ENCODE measurements around the gene ARMH4. TPM values are rescaled to one million over a fixed set of nuclear protein-coding genes. Genes with fewer than 3 reads are reported as not detected.

ARMH4 gene
- 0.91 and 3.0 TPM in 2 replicates for total RNA-seq (2014; rRNA removed; shearing (Covaris generic))

GRCh38 chr14:58152014-58152857 lies at the start of gene ARMH4:
ARMH4 (minus strand) TSS chr14:58152213; CDS start chr14:58139358, 12,855 bp downstream.
- DNase-seq (ENCODE audit: low read depth), result peak; percentile 80

- no peak for DNase-seq (ENCODE audit: low read depth)
Observed at GRCh38 chr14:58200846-58201245, 48.8 kb upstream of the ARMH4 start.

- DNase-seq (ENCODE audit: low read depth), result no peak
Observed at GRCh38 chr14:58200480-58200841, 48.4 kb upstream of the ARMH4 start.

GRCh38 chr14:58199726-58200479 lies 47.9 kb upstream of the ARMH4 start, which contains the start of gene ACTR10:
ACTR10 (plus strand) TSS chr14:58200149; CDS start chr14:58200218, 69 bp downstream.
- peak; percentile 80 for DNase-seq (ENCODE audit: low read depth)

GRCh38 chr14:58198086-58198485 lies 46.1 kb upstream of the ARMH4 start:
- no peak for DNase-seq (ENCODE audit: low read depth)

- no peak for DNase-seq (ENCODE audit: low read depth)
Observed at GRCh38 chr14:58196198-58196597, 44.2 kb upstream of the ARMH4 start.

GRCh38 chr14:58193542-58193941 lies 41.5 kb upstream of the ARMH4 start:
- DNase-seq (ENCODE audit: low read depth), result peak; percentile 20

GRCh38 chr14:58191763-58192601 lies 40.0 kb upstream of the ARMH4 start:
- no peak for DNase-seq (ENCODE audit: low read depth)

- DNase-seq (ENCODE audit: low read depth), result no peak
Observed at GRCh38 chr14:58189176-58189575, 37.2 kb upstream of the ARMH4 start.

GRCh38 chr14:58177125-58177524 lies 25.1 kb upstream of the ARMH4 start:
- no peak for DNase-seq (ENCODE audit: low read depth)

GRCh38 chr14:58171090-58171489 lies 19.1 kb upstream of the ARMH4 start:
- DNase-seq (ENCODE audit: low read depth), result peak; percentile 88

GRCh38 chr14:58167891-58168290 lies 15.9 kb upstream of the ARMH4 start:
- no peak for DNase-seq (ENCODE audit: low read depth)

- DNase-seq (ENCODE audit: low read depth), result no peak
Observed at GRCh38 chr14:58167057-58167456, 15.0 kb upstream of the ARMH4 start.

- peak; percentile 80 for DNase-seq (ENCODE audit: low read depth)
Observed at GRCh38 chr14:58166005-58166983, 14.3 kb upstream of the ARMH4 start.

- no peak for DNase-seq (ENCODE audit: low read depth)
Observed at GRCh38 chr14:58160561-58160960, 8.5 kb upstream of the ARMH4 start.

GRCh38 chr14:58151133-58152013 lies 640 bp downstream of the ARMH4 start:
- DNase-seq (ENCODE audit: low read depth), result peak; percentile 40

- no peak for DNase-seq (ENCODE audit: low read depth)
Observed at GRCh38 chr14:58150243-58150805, 1.7 kb downstream of the ARMH4 start.

- DNase-seq (ENCODE audit: low read depth), result no peak
Observed at GRCh38 chr14:58149196-58149595, 2.8 kb downstream of the ARMH4 start.

- no peak for DNase-seq (ENCODE audit: low read depth)
Observed at GRCh38 chr14:58146399-58146798, 5.6 kb downstream of the ARMH4 start.
